22Rv1 (cell line): ENCODE measurements around the gene GPLD1.
A peak's percentile ranks its signal among the peaks of the same experiment; 100 is the strongest.
"Not testable (repeated sequence)": the region's sequence is repeated elsewhere in the genome, so short reads cannot be mapped to it uniquely, and the experiment has no call there.

Source experiments
- H3K27ac ChIP-seq: fragments of 450-650 bp; 2 replicates; pipeline ENCODE4 v1.5.1; 2017
- ZFX ChIP-seq: fragments of 450-650 bp; IDR thresholded peaks from 2 replicates; pipeline ENCODE4 v1.6.1; 2017; ENCODE audit warnings: antibody characterized with exemption, borderline replicate concordance
- TF ChIP-seq, protein P1 (sequence below): fragments of 450-650 bp; IDR thresholded peaks from 2 replicates; pipeline ENCODE4 v1.5.1; 2017; ENCODE audit warnings: mild to moderate bottlenecking

GPLD1 gene

DNA sequence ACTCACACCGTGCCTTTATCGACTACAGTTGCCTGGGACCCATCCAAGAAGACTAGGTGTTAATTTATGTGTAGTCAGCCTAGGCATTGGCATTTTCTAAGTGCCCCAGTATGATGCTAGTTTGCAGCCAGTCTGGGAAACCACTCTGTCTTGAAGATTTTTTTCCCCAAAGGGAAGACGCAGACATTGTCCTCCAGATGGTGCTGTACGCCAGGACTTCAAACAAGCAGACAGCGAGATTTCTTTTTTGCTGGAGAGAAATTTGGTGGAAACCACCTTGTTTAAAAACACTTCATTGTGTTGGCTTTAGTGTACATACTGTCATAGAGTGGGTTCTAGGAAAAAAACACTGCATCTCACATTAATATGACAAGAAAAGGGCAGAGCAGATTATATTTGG lies 35.4 kb upstream of the GPLD1 start:
- H3K27ac ChIP-seq, result no peak overlapping the region
- no peak for TF ChIP-seq ZFX
- TF ChIP-seq, protein P1, sequence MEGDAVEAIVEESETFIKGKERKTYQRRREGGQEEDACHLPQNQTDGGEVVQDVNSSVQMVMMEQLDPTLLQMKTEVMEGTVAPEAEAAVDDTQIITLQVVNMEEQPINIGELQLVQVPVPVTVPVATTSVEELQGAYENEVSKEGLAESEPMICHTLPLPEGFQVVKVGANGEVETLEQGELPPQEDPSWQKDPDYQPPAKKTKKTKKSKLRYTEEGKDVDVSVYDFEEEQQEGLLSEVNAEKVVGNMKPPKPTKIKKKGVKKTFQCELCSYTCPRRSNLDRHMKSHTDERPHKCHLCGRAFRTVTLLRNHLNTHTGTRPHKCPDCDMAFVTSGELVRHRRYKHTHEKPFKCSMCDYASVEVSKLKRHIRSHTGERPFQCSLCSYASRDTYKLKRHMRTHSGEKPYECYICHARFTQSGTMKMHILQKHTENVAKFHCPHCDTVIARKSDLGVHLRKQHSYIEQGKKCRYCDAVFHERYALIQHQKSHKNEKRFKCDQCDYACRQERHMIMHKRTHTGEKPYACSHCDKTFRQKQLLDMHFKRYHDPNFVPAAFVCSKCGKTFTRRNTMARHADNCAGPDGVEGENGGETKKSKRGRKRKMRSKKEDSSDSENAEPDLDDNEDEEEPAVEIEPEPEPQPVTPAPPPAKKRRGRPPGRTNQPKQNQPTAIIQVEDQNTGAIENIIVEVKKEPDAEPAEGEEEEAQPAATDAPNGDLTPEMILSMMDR, result peak; percentile 51

GRCh38 chr6:24524329-24524728 lies 35.0 kb upstream of the GPLD1 start:
- TF ChIP-seq ZFX, result no peak
- TF ChIP-seq, protein P1, result no peak
- no peak overlapping the region for H3K27ac ChIP-seq

DNA sequence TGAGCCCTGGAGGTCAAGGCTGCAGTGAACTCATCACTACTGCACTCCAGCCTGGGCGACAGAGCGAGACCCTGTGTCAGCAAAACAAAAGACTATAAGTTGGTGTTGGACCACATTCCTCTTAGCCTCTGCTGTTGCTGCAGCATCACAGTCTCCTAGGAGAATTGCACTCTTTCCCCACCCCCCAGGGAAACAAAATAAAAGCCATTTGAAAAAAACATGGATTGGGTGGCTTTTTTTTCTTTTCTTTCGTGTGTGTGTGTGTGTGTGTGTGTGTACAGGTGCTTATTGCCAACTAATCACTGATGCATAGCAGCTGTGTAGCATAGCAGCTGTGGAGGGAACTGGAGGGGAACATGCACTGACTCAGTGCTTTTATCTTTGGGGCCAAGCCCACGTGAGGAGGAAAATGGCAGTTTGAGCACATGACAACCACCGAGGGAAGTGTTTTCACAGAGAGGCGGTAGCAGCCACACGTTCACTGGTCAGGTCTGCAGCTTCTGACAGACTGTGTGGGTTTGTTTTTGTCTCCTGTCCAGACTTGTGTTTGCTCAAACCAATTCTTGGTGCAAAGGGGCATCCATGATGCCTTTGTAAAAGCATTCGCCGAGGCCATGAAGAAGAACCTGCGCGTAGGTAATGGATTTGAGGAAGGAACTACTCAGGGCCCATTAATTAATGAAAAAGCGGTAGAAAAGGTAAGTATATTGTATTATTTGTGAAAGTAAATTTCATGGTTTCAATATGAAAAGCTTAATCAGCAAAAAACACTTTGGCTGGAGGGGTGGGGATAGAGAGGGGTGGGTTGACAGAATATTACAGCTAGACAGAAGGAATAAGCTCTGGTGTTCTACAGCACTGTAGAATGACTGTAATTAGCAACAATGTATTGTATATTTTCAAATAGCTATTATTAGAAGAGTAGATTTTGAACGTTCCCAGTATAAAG lies 33.1 kb upstream of the GPLD1 start:
- TF ChIP-seq, protein P1, result no peak
- TF ChIP-seq ZFX, result no peak
- no peak overlapping the region for H3K27ac ChIP-seq

- no peak for TF ChIP-seq ZFX
- TF ChIP-seq, protein P1, result peak; percentile 91
- no peak overlapping the region for H3K27ac ChIP-seq
Observed at GRCh38 chr6:24520929-24521546, 31.7 kb upstream of the GPLD1 start.

- TF ChIP-seq, protein P1, result no peak
- TF ChIP-seq ZFX, result no peak
- H3K27ac ChIP-seq, result no peak overlapping the region
Observed at GRCh38 chr6:24517659-24518543, 28.5 kb upstream of the GPLD1 start.

DNA sequence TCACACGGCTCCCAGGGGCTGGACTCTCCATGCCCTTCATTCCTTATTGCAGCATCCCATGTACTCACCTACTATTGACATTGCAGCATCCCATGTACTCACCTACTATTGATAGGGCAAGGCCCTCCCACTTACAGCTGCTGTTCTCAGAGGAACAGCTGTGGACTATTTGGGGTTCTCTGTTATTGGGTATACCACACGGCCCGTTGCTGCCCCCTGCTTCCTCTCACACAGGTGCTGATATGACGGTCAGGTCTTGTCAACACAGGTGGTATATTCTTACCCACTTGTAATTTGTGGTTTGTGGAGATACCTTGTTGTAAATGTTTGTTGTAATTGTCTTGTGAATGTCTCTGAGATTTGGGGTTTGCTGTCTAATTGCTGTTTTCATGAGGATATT lies 24.2 kb upstream of the GPLD1 start:
- TF ChIP-seq, protein P1, result no peak
- no peak for TF ChIP-seq ZFX
- H3K27ac ChIP-seq, result no peak overlapping the region

DNA sequence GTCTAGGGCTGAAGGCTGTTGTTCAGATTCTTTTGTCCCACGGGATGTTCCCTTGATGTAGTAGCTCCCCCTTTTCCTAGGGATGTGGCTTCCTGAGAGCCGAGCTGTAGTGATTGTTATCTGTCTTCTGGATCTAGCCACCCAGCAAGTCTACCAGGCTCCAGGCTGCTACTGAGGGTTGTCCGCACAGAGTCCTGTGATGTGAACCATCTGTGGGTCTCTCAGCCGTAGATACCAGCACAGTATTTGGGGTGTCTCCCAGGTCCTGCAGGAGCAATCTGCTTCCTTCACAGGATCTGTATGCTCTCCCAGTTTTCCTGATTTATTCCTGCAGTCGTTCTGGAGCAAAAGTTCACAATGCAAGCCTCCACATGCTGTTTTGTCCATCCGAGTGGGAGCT lies 22.6 kb upstream of the GPLD1 start:
- H3K27ac ChIP-seq, result not testable (repeated sequence)
